ENCODE measurements around the gene NCOA3.
A peak's percentile ranks its signal among the peaks of the same experiment; 100 is the strongest.

NCOA3 gene

DNA sequence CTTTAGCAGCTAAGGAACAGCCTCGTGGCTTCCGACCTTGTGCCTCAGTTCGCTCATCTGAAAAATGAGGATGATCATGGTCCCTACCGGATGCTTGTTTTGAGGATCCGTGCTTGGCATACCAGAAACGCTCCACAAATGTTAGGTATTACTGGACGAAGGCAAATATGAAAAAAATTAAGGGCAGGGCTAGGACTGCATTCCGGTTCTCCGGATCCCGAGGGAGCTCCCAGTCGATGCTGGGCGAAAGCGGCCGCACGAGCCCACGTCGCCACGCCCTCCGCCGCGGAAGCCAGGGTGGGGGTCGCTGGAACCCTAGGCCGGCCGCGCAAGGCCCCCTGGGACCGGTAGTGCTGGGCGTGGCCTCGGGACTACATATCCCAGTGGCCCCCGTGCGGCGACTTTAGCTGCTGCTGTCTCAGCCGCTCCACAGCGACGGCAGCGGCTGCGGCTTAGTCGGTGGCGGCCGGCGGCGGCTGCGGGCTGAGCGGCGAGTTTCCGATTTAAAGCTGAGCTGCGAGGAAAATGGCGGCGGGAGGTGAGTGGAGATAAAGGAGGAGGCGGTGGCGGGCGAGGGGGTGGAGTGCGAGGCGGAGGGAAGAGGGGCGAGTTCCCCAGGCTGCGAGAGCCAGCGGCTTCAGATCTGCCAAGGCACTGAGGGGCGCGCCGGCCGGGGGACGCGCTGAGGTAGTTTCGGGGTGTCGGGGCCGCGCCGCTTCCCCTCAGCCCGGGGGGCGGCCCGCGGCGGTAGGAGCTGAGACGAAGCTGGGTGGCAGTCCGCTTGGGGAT is at the start of gene NCOA3:
NCOA3 (plus strand) TSS at position 406 of the 789 bp plus-strand sequence. CDS start 120,361 bp downstream, outside the sequence.
- Histone ChIP-seq H3K27me3 (ENCODE audit: insufficient read depth, low read depth) (no peaks in the 10 kb centered on the region), H3K79me2 (ENCODE audit: insufficient read depth, low read depth) (peaks cover 49% of the 10 kb centered on the region), H2AFZ (ENCODE audit: low read depth) (peak within 1 kb of the TSS; percentile 67), H4K20me1 (ENCODE audit: insufficient read depth) (peaks cover 4% of the 10 kb centered on the region; the same call in 1 of the 2 replicates), H3K4me2 (peak within 1 kb of the TSS; percentile 90), H3K36me3 (ENCODE audit: insufficient read depth) (no peaks in the 10 kb centered on the region), H3K9ac (peak within 1 kb of the TSS; percentile 69), H3K4me3 (IDR thresholded peaks at IDR 0.05; ENCODE audit: insufficient read depth, low read depth, low read length) (no peak within 1 kb of the TSS), H3K4me1 (ENCODE audit: low read depth, poor library complexity, severe bottlenecking) (peaks cover 59% of the 10 kb centered on the region), H3K27ac (peak within 1 kb of the TSS; percentile 48)
- TF ChIP-seq, protein P1, sequence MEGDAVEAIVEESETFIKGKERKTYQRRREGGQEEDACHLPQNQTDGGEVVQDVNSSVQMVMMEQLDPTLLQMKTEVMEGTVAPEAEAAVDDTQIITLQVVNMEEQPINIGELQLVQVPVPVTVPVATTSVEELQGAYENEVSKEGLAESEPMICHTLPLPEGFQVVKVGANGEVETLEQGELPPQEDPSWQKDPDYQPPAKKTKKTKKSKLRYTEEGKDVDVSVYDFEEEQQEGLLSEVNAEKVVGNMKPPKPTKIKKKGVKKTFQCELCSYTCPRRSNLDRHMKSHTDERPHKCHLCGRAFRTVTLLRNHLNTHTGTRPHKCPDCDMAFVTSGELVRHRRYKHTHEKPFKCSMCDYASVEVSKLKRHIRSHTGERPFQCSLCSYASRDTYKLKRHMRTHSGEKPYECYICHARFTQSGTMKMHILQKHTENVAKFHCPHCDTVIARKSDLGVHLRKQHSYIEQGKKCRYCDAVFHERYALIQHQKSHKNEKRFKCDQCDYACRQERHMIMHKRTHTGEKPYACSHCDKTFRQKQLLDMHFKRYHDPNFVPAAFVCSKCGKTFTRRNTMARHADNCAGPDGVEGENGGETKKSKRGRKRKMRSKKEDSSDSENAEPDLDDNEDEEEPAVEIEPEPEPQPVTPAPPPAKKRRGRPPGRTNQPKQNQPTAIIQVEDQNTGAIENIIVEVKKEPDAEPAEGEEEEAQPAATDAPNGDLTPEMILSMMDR (conservative IDR thresholded peaks at IDR 0.05; ENCODE audit: low read depth, low read length): peak; percentile 49; the same call in 1 of the 2 replicates

- peak overlapping the region; percentile 58 for H3K4me2 ChIP-seq
- no peaks in the 10 kb centered on the region for H3K27me3 ChIP-seq (ENCODE audit: insufficient read depth, low read depth)
- no peaks in the 10 kb centered on the region for H4K20me1 ChIP-seq (ENCODE audit: insufficient read depth)
- no peaks in the 10 kb centered on the region for H3K79me2 ChIP-seq (ENCODE audit: insufficient read depth, low read depth)
- no peaks in the 10 kb centered on the region for H3K36me3 ChIP-seq (ENCODE audit: insufficient read depth)
- TF ChIP-seq, protein P1 (conservative IDR thresholded peaks at IDR 0.05; ENCODE audit: low read depth, low read length): no peak
- H3K4me1 ChIP-seq (ENCODE audit: low read depth, poor library complexity, severe bottlenecking): peaks cover 41% of the 10 kb centered on the region
- no peak overlapping the region for H3K9ac ChIP-seq
- peak overlapping the region; percentile 38; the same call in 1 of the 2 replicates for H2AFZ ChIP-seq (ENCODE audit: low read depth)
- H3K4me3 ChIP-seq (IDR thresholded peaks at IDR 0.05; ENCODE audit: insufficient read depth, low read depth, low read length): no peak overlapping the region
- peak overlapping the region; percentile 58 for H3K27ac ChIP-seq
Observed at GRCh38 chr20:47452736-47453161, 48.9 kb upstream of the NCOA3 start.

DNA sequence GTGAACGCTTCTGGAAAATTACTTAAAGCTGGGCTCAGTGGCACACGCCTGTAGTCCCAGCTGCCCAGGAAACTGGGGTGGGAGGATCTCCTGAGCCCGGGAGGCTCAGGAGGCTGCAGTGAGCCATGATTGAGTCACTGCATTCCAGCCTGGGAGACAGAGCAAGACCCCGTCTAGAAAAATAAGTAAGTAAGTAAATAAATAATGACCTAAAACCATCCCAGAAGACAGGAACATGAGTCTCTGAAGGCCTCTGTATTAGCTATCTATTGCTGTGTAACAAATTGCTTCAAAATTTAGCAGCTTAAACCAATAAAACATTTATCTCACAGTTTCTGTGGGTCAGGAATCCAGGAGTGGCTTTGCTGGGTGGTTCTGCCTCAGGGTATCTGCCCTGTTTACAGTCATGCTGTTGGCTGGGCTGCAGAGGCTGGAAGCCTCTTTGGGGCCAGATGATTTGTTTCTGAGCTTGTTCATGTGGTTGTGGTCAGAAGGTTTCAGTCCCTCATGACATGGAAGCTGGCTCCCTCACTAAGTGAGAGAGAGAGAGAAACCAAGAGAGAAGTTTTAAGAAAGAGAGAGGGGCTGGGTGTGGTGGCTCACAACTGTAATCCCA is 48.4 kb upstream of the NCOA3 start:
- Histone ChIP-seq H3K36me3 (ENCODE audit: insufficient read depth) (no peaks in the 10 kb centered on the region), H3K4me1 (ENCODE audit: low read depth, poor library complexity, severe bottlenecking) (peaks cover 41% of the 10 kb centered on the region), H3K9ac (no peak overlapping the region; the same call in 1 of the 2 replicates), H2AFZ (ENCODE audit: low read depth) (peak overlapping the region; percentile 38; the same call in 1 of the 2 replicates), H3K27ac (peak overlapping the region; percentile 58), H3K4me2 (peak overlapping the region; percentile 58), H4K20me1 (ENCODE audit: insufficient read depth) (no peaks in the 10 kb centered on the region), H3K4me3 (IDR thresholded peaks at IDR 0.05; ENCODE audit: insufficient read depth, low read depth, low read length) (no peak overlapping the region), H3K27me3 (ENCODE audit: insufficient read depth, low read depth) (no peaks in the 10 kb centered on the region), H3K79me2 (ENCODE audit: insufficient read depth, low read depth) (no peaks in the 10 kb centered on the region)
- TF ChIP-seq, protein P1 (conservative IDR thresholded peaks at IDR 0.05; ENCODE audit: low read depth, low read length): no peak

DNA sequence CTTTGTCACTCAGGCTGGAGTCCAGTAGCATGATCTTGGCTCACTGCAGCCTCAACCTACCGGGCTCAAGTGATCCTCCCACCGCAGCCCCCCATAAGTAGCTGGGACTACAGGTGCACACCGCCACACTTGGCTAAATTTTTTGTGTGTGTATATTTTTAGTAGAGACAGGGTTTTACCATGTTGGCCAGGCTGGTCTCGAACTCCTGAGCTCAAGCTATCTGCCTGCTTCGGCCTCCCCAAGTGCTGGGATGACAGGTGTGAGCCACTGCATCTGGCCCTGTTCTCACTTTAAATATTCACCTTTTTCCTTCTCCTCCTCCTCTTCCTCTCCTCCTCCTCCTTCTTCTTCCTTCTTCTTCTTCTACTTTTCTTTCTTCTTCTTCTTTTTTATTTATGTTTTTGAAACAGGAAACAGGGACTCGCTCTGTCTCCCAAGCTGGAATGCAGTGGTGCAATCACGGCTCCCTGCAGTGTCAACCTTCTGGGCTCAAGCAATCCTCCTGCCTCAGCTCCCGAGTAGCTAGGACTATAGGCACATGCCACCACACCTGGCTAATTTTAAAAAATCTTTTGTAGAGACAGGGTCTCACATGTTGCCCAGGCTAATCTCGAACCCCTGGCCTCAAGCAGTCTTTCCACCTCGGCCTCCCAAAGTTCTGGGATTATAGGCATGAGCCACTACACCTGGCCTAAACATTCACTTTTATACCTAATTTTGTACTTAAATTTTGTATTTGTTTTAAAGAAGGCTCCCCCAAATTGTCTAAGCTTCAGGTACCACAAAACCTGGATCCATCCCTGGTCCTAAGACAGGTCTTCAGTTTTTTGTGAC is 47.2 kb upstream of the NCOA3 start:
- Histone ChIP-seq H3K27ac (peak overlapping the region; percentile 58; the same call in 1 of the 2 replicates), H3K27me3 (ENCODE audit: insufficient read depth, low read depth) (no peaks in the 10 kb centered on the region), H3K4me2 (peak overlapping the region; percentile 58; the same call in 1 of the 2 replicates), H3K9ac (no peak overlapping the region), H3K4me3 (IDR thresholded peaks at IDR 0.05; ENCODE audit: insufficient read depth, low read depth, low read length) (no peak overlapping the region), H3K79me2 (ENCODE audit: insufficient read depth, low read depth) (no peaks in the 10 kb centered on the region), H2AFZ (ENCODE audit: low read depth) (0 out of 2 replicates have a peak overlapping the region, but pooled peaks have one; percentile 38), H3K36me3 (ENCODE audit: insufficient read depth) (no peaks in the 10 kb centered on the region), H3K4me1 (ENCODE audit: low read depth, poor library complexity, severe bottlenecking) (peaks cover 35% of the 10 kb centered on the region), H4K20me1 (ENCODE audit: insufficient read depth) (no peaks in the 10 kb centered on the region)
- TF ChIP-seq, protein P1 (conservative IDR thresholded peaks at IDR 0.05; ENCODE audit: low read depth, low read length): no peak
